ENCODE results near the gene TJP3.

The TJP3 gene

DNA sequence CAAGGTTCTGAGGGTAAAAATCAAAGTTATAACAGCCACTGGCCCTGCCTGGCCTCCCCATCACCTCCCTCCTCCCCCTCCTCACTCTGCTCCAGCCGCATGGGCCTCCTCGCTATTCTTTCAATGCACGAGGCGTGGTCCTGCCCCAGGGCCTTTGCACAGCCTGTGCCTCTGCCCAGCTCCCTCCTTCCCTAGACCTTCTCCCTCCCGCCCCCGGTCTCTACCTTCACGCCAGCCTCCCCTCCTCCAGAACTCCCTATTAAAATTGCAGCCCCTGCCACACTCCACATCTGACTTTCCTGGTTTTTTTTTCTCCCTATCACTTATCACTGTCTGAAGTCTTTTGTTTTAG, 60.5 kb downstream of the TJP3 start:
- DNase-seq (ENCODE audit: low read depth in 2 of 2) = no peak

DNA sequence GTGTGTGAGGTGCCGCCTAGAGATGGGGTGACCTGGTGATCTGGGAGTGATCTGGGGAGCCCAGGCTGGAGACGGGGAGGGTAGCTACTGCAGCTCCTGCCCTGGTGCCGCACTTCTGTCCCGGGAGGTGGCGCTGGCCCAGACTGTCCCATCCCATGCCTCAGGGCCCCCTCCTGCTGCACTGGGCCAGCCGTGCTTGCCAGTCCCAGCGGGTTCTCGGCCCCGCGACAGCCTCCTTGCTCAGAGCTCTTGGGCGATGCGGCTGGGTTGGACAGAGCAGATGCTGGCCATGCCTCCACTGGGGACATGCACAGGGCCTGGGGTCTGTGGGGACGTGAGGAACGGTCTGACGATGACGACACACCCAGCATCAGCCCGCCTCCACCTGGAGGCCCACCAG, 61.3 kb downstream of the TJP3 start:
- DNase-seq (ENCODE audit: low read depth in 2 of 2) = no peak

DNA sequence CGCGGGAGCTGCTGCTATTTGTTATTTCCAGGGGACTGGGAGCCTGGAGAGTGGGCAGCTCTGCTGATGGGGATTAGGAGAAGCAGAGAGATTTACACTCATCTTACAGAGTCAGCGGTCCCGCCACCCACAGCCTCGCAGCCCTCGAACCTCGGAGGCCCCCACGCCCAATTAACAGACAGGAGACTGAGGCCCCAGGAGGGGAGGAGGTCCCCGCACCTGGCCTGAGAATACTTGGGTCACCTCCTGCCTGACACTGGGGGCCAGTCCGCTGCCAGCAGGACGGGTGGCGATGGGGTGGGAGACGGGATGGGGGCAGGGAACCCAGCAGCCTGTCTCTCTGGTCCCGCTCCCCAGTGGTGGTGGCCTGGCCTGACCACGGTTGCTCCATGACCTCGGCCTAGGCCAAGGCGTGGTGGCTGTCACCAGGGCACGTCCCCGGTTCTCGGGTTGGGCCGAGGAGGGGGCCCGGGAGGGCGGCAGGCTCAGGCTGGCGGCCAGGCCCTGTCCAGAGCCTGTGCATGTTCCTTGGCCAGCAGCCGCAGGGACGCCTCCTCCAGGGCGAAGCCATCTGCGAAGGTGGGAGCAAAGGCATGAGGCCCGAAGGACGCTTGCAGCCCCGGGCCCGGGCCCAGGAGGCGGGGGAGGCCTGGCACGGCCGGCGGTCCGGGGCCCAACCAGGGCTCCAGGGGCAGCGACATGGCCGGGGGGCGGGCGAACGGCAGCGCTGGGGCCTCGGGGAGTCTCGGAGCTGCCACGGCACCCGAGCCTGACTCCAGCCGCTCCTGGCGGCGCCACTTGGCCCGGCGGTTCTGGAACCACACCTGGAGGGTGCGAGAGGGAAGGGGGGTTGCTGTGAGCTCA, 62.2 kb downstream of the TJP3 start:
- no peak for DNase-seq (ENCODE audit: low read depth in 2 of 2)

DNA sequence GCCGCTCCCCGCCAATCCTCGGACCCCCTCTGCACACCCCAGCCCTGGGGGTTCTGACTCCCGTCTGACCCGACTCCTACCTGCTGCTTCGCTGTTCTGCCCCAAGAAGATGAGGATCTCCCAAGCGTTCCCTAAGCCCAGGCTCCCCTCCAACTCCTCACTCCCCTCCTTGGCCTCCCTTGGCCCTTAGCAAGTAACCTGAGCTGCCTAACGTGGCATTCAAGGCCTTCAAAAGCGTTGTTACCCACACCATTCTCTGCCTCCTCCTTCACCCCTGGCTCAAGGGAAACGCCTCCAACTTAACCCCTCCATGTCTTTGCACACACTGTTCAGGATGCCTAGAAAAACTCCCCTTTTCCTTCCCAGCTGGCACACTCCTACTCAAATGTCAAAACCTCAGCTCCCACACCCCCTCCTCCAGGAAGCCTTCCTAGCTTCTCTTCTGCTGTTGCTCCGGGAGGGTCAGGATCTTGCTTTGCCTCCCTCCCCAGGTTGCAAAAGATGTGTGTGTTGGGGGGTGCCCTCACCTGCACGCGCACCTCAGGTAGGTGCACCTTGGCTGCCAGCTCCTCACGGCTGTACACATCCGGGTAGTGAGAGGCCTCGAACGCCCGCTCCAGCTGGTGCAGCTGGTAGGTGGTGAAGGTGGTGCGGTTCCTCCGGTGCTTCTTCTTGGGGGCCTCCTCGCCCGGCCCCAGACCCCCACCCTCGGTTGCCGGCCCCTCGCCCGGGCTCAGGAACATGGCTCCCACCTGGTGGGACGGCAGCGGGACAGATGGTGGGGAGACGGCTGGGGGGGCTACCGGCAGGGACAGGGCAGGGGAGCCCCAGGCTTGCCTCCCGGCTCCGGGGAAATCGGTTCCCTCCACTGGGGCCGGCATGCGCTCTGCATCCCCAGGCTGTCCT, 63.1 kb downstream of the TJP3 start:
- DNase-seq (ENCODE audit: low read depth in 2 of 2) = no peak

DNA sequence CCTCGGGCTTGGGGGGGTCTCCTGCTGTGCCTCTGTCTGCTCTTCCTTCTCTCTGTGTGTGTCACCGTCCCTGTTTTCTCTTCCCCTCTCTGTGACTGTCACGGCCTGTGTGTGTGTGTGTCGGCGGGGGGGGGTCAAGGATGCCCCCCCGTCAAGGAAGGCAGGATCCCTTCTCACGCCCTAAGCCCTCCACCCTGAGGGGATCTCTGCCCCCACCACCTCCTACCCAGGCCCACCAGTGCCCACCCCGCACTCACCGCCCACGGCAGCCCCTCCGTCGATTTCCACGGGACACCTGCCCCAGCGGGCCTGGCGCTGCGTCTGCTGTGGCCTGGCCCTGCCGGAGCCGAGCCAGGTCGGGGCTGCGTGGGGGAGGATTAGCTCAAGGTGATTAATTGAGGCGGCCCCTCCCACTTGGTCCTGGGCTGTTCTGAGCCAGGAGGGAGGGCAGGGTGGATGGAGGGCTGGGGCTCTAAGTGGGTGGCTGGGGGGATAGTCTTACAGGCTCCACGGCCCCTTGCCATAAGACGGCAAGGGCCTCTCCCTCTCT, 63.8 kb downstream of the TJP3 start, which contains the start of gene RAX2:
RAX2 (minus strand) TSS at position 323 of the 550 bp plus-strand sequence. CDS start 486 bp downstream, outside the sequence.
- DNase-seq (ENCODE audit: low read depth in 2 of 2) = no peak

DNA sequence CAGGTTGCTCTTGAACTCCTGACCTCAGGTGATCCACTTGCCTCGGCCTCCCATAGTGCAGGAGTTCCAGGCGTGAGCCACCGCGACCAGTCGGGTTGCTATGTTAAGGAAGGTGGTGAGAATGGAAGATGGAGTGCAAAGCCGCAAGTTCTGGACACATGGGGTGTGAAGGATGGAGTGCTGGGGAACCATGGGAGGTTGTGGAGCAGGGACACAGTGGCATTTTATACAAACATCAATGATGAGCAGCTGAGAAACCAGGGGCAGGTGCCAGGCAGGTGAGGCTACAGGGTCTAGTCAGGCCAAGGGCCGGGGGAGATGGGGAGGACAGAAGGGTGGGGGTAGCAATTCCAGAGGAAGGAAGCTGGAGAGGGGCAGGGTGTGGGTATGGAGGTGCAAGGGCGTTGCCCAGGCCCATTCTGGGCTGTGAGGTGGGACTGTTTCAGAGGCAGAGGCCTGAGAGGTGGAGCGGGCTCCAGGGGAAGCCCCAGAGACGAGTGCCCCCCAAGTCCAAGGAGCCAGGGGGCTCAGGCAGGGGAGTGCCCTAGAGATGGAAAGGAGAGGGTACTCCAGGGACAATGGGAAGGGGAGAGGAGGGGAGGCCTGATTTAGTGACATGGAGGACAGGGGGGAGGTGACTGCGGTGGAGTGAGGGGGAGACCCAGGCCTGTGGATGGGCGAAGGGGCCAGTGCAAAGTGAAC, 65.8 kb downstream of the TJP3 start:
- no peak for DNase-seq (ENCODE audit: low read depth in 2 of 2)

DNA sequence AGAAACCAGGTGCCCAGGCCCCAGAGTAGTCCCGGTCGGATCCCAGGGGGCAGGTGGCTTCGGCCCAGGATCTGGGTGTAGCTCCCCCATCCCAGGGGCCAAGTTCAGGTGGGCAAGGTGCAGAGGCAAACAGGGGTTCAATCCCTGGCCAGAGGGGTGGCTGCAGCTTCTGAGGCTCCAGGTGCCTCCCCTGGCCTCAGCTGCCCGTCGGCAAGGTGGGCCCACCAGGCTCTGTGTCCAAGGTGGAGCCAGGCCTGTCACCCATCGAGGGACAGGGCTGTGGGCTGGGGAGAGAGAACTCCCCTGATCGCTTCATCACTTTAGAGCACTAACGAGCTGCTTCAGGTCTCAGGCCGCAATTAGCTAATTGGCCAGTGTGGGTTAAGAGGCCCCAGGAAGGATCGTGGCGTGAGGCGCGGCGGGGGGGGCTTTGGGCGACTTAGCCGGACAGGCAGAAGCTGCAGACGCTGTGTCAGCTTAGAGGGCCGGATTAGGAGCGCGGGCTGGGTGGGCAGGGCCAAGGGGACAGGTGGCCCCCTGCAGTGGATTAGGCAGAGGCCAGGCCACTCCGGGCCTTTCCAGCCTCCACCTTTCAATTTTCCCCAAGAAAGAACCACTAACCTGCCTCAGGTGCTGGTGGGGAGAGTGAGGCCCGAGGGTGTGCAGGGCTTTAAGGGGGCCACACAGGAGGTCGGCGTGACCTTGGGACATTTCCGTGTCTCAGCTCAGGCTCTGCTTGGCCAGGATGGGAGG, 66.6 kb downstream of the TJP3 start:
- no peak for DNase-seq (ENCODE audit: low read depth in 2 of 2)

DNA sequence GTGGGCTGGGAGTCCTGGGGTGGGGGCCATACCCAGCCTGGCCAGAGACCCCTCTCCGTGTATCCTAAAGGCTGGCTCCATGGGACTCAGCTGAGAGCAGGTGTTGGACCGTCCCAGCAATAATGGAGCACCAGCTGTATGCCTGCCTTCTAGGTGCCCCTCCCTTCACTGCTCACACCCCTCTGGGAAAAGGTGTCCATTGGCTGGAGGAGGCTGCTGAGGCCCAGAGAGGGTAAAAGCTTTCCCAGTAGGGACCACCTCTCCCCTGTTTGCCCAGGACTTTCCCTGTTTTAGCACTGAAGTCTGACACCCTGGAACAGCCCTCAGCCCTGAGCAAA, 67.2 kb downstream of the TJP3 start:
- no peak for DNase-seq (ENCODE audit: low read depth in 2 of 2)

DNA sequence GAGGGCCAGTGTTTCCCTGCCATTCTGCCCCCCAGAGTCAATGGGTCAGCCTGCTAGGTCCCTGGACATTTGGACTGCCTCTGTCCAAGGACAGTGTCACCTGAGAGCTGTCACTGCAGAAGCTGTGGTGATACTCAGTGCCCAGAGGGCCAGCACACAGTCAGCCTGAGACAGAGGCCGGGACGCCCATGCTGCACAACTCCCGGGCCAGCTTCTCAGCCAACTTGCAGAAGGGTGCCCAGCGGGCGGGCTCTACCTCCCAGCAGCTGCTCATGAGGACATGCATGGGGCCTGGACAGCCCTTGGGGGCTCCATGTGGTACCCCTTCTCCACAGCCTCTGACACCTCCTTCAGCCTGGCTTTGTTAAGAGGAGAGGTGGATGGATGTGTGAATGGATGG, 67.6 kb downstream of the TJP3 start:
- no peak for DNase-seq (ENCODE audit: low read depth in 2 of 2)

DNA sequence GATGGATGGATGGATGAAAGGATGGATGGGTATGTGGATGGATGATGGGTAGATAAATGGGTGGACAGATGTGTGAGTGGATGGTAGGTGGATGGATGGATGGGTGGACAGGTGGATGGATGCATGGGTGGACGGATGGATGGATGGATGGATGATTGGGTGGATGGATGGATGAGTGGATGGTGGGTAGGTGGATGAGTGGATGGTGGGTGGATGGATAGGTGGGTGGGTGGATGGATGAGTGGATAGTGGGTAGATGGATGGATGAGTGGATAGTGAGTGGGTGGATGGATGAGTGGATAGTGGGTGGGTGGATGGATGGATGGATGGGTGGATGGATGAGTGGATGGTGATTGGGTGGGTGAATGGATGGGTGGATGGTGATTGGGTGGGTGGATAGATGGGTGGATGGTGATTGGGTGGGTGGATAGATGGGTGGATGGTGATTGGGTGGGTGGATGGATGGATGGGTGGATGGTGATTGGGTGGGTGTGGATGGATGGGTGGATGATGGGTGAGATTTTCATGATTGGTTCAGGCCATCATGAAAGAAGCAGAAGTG, 68.4 kb downstream of the TJP3 start:
- DNase-seq (ENCODE audit: low read depth in 2 of 2) = no peak

DNA sequence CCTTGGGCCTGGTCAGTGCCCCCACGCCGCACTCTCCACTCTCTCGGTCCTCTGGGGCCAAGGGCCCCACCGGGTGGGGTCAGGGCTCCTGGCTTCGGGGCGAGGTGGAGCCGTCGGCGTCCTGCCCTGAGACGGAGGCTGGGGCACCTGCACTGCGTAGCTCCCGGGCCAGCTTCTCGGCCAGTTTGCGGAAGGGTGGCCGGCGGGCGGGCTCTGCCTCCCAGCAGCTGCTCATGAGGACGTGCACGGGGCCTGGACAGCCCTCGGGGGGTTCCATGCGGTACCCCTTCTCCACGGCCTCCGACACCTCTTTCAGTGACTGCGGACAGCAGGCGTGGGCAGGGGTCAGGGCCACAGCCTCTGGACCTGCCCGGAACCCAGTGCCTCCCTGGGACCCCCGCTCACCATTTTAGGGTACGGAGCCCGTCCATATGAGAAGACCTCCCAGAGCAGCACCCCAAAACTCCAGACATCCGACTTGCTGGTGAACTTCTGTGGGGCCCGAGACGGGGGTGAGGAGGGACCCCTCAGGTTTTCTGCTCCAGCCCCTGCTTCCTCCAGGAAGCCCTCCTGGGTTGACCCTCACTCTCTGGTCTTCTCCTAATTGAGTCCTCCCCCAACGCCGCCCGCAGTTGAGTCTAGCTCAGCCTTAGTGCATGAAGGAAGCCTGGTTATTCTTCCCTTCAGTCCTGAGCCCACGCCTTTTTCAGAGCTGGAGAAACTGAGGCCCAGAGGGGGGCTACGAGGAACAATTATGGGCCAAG, 70.1 kb downstream of the TJP3 start:
- DNase-seq (ENCODE audit: low read depth in 2 of 2) = no peak

DNA sequence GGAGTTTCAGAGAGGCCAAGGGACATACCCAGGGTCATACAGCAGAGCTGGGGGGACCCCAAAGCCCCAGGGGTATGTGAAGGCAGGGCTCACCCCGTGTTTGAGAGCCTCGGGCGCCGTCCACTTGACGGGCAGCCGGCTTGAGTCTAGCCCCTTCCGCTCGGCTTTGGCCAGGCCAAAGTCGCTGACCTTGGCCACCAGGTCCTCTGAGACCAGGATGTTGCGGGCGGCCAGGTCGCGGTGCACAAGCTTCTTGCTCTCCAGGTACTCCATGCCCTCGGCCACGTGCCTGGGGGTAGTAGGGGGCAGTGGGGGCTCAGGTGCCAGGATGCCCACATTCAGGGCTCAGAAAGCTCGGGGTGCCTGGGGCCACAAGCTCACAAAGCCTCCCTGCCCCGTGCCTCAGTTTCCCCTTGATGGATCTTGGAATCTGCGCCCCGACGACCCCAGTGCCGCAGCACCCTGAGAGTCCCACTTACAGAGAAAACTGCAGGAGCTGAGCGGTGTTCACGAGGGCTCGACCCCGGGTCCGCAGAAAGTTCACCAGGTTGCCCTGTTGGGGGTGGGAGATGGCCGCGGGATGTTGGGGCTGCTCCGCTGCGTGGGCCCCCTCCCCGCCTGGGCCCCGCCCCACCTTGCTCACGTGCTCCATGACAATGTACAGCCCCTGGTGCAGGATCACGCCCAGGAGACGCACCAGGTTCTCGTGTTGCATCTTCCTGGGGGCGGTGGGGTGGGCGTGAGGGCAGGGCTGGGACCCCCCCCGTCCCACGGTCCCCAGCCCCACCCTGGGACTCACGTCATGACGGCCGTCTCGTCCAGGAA, 70.9 kb downstream of the TJP3 start:
- no peak for DNase-seq (ENCODE audit: low read depth in 2 of 2)

DNA sequence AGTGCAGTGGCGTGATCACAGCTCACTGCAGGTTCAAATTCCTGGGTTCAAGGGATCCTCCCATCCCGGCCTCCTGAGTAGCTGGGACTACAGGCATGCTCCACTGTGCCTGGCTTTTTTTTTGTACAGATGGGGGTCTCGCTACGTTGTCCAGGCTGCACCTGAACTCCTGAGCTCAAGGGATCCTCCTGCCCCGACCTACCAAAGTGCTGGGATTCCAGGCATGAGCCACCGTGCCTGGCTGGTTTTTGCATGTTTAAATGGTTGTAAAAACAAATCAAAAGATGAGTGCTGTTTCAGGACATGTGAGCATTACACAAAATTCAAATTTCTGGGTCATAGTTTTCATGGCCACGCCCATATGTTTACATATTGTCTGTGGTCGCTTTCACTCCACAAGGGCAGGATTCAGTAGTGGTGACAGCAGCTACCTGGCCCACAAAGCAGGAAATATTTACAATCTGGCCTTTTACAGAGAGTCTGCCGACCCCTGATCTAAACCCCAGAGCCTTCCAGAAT, 72.7 kb downstream of the TJP3 start:
- DNase-seq (ENCODE audit: low read depth in 2 of 2) = no peak

DNA sequence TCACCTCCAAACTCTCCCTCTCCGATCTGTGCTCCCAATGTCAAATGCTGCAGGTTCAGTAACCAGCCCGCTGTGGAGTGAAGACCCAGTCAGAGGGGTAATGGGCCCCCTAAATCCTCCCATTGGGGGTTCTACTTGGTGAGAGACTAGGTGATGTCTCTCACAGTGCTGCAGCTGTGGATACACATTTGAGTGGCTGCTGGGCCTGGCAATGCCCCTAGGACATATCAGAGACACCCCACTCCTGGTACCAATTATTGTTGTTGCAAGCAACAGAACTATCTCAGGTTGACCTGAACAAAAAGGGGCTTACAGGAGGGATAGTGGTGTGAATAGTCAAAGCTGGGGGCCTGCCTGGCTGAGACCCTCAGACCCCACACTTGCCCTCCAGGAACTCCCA, 73.4 kb downstream of the TJP3 start:
- no peak for DNase-seq (ENCODE audit: low read depth in 2 of 2)

DNA sequence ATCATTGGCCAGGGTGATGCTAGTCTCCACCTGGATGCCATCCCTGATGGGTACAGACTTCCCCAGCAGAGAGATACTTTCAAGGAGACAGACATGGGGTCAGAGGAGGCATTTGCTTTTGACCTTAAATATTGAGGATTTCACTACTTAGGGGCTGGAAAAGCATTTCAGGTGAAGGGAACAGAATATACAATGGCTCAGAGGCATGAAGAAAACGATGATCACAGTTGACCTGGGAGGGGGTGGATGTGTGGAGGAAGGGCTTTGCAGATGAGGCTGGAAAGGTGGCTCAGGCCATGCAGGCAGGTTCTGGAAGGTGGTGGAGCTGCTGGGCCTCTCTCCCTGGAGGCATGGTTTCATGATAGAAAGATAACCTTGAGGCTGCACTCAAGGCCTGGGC, 74.1 kb downstream of the TJP3 start:
- DNase-seq (ENCODE audit: low read depth in 2 of 2) = no peak

DNA sequence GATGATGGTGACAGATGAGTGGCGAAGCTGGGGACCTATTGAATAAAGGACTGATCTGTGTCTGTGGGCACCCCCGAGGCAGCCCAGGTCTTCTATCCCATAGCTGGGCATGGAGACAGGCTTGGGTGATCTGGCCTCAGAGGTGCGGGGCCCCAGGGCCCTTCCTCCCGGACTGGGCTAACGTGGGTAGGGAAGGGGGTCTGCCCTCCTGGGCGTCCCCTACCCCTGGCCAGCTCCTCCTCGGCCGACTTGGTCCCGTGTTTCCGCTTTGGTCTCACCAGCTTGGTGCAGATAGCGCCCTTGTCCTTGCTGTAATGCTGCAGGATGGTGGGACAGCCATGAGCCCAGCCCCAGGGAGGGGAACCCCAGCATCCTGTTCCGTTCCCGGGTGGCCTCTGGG, 74.7 kb downstream of the TJP3 start:
- DNase-seq (ENCODE audit: low read depth in 2 of 2) = no peak

DNA sequence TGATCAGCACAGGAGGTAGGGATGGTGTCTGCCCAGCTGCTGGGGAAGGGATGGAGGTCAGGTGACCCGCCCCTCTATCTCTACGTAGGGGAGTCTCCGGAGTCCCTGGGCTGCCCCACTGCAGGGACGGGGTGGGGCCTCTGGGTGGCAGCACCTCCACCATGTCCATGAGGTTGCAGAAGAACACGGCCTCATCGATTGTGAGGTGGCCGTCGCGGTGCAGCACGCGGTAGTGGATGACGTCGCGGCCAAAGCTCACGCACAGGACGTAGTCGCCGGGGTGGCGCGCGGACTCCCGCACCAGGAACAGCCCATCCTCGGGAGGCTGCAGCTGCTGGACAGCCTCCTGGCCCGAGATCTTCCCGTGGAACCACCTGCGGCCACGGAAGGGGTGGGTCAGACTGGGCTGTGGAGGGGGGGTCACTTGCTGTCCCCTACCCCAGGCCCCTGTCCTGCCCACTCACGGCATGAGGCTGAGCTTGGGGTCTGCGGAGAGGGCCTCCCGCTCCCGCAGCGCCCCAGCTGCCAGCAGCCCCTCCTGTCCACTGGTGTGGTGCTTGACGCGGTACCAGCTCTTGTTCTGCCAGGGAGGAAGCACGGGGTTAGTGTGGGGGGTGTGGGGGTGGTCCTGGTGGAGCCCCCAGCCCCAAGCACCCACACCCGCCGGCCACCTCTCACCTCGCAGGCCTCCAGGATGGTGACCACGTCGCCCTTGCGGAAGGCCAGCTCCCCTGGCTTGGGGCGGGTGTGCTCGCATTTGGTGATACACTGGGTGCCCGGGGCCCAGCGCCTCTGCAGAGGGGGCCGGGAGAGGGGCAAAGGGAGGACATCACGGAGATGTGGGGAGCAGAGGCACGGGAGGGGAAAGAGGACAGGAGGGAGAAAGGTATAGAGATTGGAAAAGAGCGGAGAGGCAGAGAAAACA, 75.7 kb downstream of the TJP3 start:
- DNase-seq (ENCODE audit: low read depth in 2 of 2) = no peak

Data from stimulated activated CD8-positive, alpha-beta memory T cell treated with anti-CD3 and anti-CD28 coated beads, Interleukin-7, amount 100 ng/mL, for 1 hour (primary cell).